GM12892 (cell line): ENCODE results near the gene DPY19L3.
A peak's percentile ranks its signal among the peaks of the same experiment; 100 is the strongest.

Experiments
- DNase-seq: peaks from one replicate; pipeline ENCODE4 v3.0.0; 2011; ENCODE audit not compliant: insufficient read length
- FAIRE-seq: peaks from 2 replicates; lab custom pipeline; 2011; peaks lifted over from hg19 to GRCh38; lab: Jason Lieb, UNC
- POLR2A ChIP-seq: IDR thresholded peaks from 2 replicates; pipeline ENCODE4 v1.6.1; 2011; ENCODE audit warnings: low read depth, low read length, control low read depth
- POLR2AphosphoS5 ChIP-seq: IDR thresholded peaks from 2 replicates; pipeline ENCODE4 v1.6.1; 2011; ENCODE audit warnings: low read depth, low read length, control low read depth
- TAF1 ChIP-seq: IDR thresholded peaks from 2 replicates; pipeline ENCODE4 v1.6.1; 2011; ENCODE audit warnings: low read depth, mild to moderate bottlenecking, control low read depth, low read length, borderline replicate concordance

The DPY19L3 gene

DNA sequence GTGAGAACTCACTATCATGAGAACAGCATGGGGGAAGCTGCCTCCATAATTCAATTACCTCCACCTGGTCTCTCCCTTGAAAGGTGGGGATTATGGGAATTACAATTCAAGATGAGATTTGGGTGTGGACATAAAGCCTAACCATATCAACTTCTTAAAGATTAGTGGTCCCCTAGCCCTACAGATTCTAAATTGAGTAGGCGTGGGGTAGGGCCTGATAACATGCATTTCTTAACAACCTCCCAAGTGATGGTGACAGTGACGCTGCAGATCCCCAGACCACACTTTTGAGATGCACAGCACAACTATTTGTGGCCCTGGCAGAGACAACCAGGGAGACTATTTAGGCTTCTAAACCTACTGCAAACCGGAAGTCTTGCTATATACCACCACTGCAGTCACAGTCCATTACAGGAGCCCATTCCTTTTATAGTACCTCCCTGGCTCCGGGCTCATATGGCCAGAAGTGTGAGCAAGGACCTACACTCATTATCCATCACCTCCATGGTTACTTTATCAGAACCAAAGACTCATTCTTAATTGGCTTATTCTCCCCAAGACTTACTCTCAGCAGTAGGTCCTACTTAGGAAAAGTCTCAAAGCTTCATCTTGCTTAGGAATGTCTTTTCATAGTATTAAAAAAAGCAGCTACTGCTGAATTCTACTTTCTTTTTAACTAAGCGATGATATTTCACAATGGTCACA, 2.1 kb upstream of the DPY19L3 start:
- TF ChIP-seq POLR2A: no peak
- no peak for TF ChIP-seq POLR2AphosphoS5
- no peak for TF ChIP-seq TAF1
- no peak for FAIRE-seq
- DNase-seq: no peak

DNA sequence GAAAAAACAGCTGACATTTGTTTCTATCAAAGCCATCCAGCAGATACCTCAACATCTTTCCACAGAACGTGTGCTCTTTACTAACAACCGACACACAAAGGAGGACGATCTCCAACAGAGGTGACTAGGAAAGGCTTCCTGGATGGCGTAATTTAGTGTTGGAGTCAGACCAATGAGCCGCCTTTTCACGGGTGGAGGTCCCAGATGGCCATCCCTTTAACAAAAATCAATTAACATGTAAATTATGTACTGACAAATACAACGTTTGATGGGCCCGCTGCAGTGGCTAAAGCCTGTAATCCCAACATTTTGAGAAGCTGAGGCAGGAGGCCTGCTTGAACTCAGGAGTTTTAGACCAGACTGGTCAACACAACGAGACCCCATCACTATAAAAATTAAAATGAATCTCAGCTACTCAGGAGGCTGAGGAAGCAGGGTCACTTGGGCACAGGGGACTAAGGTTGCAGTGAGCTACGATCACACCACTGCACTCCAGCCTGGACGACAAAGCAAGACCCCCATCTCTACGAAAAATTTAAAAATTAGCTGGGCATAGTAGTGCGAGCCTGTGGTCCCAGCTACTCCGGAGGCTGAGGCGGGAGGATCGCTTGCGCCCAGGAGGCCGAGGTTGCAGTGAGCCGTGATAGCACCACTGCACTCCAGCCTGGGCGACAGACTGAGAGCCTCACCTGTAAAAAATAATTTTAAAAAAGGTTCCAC, 1.2 kb upstream of the DPY19L3 start:
- FAIRE-seq (no peak), DNase-seq (no peak)
- TF ChIP-seq TAF1 (no peak), POLR2AphosphoS5 (no peak), POLR2A (no peak)

DNA sequence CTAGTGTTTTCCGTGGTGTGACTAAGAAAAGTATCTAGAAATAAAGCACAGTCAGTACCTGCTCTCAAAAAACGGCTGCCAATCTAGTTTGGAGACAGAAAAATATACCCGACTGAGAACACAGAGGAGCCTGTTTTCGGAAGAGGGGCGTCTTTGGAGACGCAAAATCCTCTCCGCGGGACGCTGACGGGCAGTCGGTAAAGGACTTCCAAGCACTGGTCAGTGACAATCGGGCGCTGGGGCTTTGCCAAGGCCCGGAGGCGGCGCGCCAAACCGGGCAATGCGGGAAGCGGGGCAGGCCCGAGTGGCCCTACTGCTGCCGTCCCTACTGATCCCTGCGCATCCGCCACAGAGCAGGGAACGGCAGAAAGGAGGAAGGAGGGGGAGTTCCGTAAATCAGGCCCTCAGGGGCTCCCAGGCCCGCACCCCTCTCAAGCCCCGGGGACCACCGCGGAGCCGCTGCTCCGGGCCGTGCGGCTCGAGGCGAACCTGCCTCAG, 588 bp upstream of the DPY19L3 start:
- TF ChIP-seq POLR2A (no peak), TAF1 (no peak), POLR2AphosphoS5 (no peak)
- FAIRE-seq (peak; percentile 46), DNase-seq (no peak)

DNA sequence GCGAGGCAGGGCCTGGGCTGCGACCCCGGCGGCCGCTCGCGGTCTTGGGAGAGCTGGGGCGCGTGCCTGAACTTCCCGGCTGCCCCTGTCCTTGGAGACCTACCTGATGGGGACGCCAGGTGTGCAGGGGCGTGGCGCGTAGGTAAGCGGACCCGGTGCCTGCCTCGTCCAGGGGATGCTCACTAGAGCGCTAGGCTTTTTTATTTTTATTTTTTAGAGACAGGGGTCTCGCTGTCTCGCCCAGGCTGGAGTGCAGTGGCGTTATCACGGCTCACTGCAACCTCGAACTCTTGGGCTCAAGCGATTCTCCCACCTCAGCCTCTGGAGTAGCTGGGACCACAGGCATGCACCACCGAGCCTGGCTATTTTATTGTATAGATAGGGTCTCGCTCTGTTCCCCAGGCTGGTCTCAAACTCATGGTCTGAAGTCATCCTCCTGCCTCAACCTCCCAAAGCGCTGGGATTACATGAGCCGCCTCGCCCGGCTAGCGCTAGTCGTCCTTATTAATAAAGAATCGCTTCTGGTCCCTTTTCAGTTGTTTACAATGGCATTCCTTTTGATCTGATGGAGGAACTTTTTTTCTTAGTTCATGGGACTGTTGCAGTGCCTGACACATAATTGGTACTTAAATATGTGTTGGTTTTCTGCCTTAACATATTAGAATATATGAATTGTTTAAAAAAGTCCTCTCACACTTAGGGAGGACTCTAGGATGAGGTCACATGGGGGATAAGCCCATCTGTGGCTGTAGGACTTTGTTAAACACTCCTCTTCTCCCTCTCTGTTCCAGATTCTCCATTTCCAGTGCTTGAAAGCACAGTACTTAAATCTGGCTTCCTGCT, 812 bp downstream of the DPY19L3 start:
- no peak for DNase-seq

DNA sequence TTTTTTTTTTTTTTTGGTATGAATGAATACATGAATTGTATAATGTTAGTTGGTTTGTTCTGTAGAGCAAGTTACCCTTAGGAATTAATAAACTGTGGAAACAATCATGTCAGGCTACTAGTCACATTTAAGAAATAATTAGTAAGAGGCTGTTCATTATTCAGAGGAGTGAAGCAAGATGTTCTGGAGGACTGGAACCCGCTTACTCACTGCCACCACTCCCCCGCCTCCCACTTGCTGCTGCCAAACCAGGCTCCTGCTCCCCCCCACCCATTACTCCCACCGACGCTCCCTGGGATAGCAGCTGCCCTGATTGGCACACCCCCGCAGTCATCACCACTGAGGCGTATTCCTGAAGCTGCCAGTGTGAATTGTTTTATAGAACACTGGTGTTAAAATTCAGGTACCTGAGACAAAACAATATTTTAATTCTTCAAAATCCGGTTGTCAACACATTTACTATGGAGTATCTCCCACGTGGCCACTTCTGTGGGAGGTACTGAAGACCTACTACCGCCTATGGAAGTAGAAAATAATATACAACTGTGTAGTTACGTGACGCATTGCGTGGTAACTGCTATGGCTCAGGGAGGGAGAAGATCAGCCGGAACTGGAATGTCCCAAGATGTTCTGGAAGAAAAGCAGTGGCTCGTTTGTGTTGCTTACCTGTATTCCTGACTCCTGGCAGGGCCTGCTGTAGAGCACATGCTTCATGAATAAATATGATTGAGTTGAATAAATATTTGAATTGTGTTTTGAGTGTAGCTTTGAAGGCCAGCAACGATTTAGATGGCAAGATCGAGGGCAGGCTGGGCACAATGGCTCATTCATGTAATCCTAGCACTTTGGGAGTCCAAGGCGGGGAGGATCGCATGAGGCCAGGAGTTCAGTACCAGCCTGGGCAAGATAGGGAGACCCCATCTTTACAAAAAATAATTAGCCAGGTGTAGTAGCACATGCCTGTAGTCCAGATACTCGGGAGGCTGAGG, 1.7 kb downstream of the DPY19L3 start:
- TF ChIP-seq POLR2A: no peak
- no peak for TF ChIP-seq TAF1
- TF ChIP-seq POLR2AphosphoS5: no peak
- DNase-seq (no peak), FAIRE-seq (no peak)

More for the DNA sequence above, 812 bp downstream of the DPY19L3 start:
- no peak for FAIRE-seq
- TF ChIP-seq TAF1: no peak
- TF ChIP-seq POLR2AphosphoS5: no peak
- no peak for TF ChIP-seq POLR2A

DNA sequence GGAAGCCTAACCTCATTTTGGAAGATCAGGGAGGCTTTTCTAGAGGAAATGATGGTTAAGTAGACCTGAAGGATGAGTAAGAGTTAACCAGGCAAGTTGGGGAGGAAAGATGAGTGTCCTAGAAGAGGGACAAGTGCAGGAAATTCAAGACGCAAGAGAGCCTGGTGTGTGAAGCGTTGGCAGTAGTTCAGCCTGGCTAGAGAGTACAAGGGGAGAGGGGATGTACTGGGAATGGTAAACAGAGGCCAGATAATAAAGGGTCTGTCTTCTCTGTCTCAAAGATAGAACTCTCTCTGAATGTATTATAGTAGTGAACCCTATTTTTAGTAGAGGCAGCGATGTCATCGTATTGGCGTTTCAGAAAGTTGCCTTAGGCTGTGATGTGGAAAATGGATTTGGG, 9.7 kb downstream of the DPY19L3 start:
- DNase-seq (no peak), FAIRE-seq (no peak)
- TF ChIP-seq TAF1 (no peak), POLR2A (no peak), POLR2AphosphoS5 (no peak)

DNA sequence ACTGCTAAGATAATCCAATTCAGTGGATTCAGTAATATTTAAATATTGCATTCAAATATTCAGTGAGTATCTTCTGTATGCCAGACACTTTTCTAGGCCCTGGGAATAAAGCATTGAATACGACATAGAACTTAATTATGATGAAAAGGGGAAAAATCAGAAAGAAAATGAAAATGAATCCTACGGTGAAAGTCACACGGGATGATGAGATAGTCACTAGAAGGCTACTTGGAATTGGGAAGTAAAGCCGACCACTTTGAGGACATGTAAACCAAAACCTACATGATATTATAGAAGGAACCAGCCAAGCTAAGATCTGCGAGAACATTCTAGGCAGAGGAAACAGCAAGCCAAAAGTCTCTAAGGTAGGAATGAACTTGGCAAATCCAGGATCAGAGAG, 10.1 kb downstream of the DPY19L3 start:
- no peak for TF ChIP-seq POLR2AphosphoS5
- TF ChIP-seq POLR2A: no peak
- no peak for TF ChIP-seq TAF1
- no peak for FAIRE-seq
- no peak for DNase-seq

DNA sequence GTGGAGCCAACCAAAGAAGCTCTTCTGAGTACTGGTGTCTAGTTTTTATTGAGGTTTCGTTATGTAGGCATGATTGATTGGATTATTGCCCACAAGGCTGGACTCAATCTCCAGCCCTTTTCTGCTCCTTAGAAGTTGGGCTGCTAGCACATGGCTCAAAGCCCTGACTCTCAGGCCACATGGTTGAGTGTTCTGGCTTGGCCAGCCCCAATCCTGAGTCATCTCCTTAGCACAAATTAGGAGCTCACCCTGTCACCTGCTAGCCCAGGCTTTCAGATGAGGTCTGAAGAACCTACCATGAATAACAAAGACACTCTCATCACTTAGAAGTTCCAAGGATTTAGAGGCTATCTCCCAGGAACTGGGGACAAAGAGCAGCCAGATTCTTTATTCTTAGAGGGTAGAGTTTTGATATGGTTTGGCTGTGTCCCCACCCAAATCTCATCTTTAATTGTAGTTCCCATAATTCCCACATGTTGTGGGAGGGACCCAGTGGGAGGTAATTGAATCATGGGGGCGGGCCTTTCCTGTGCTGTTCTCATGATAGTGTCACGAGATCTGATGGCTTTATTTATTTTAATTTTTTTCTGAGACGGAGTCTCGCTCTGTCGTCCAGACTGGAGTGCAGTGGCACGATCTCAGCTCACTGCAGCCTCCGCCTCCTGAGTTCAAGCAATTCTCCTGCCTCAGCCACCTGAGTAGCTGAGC, 11.3 kb downstream of the DPY19L3 start:
- DNase-seq: no peak
- FAIRE-seq: no peak
- TF ChIP-seq POLR2A: no peak
- TF ChIP-seq POLR2AphosphoS5: no peak
- no peak for TF ChIP-seq TAF1

DNA sequence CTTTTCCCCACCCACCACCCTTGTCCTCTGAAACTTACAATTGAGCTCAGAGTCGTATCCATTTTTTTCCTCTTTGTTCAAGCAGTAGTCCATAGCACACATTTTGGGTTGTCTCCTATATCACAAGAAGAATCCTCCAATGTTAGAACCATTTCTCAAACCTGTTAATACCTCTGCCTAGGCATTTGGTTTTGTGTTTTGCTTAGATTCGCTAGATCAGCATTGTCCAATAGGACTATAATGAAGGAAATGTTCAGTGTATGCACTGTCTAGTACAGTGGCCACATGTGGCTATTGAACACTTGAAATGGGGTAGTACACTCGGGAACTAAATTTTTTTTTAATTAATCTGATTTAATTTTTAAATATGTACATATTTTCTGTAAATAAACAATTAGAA, 12.6 kb downstream of the DPY19L3 start:
- FAIRE-seq (no peak), DNase-seq (no peak)
- no peak for TF ChIP-seq POLR2A
- no peak for TF ChIP-seq POLR2AphosphoS5
- TF ChIP-seq TAF1: no peak
